K562 (cell line): ENCODE results near the gene FAM47C. TPM values are rescaled to one million over a fixed set of nuclear protein-coding genes. Genes with fewer than 3 reads are reported as not detected.
"Not testable (repeated sequence)": the region's sequence is repeated elsewhere in the genome, so short reads cannot be mapped to it uniquely, and the experiment has no call there.

Experiments
- ATAC-seq: fragments of 200-7000 bp; cut with Tn5 transposase; 3 replicates; pipeline ENCODE4 v1.9.1; 2020; ENCODE audit warnings: moderate library complexity
- BruUV-seq: library from RNA; stranded (reverse); fragments of 400-500 nt; replicated peaks from 2 replicates; lab custom pipeline; 2021; lab: Mats Ljungman, UMichigan
- CTCF ChIA-PET: fragments of 300-600 bp; formaldehyde crosslinking; extraction: SDS; loops from one replicate; lab custom pipeline; 2021; ENCODE audit warnings: low intra/inter-chr PET ratio; lab: Yijun Ruan, JAX
- POLR2A ChIA-PET: fragments of 300-600, 350-650 bp; sonication (Branson Sonifier 250); formaldehyde crosslinking; extraction: SDS; loops from one replicate; lab custom pipeline; 2021; ENCODE audit warnings: antibody characterized with exemption, inconsistent platforms; lab: Yijun Ruan, JAX
- DNase-seq, 4 experiments: peaks; one replicate each; pipeline versions ENCODE4 v3.0.0 to v3.0.0-alpha.2; 2011 to 2018; ENCODE audit warnings: low spot score in 3 of 4, mixed read lengths in 3 of 4; ENCODE audit errors: extremely low read depth in 1 of 4
- FAIRE-seq: peaks from 2 replicates; lab custom pipeline; 2011; peaks lifted over from hg19 to GRCh38; lab: Jason Lieb, UNC
- H2AFZ ChIP-seq: 2 replicates; pipeline ENCODE4 v1.6.0; 2011; ENCODE audit warnings: low read depth, low read length, control low read depth, inconsistent platforms
- H3K27ac ChIP-seq: fragments of 200-600 bp; 3 replicates; pipeline ENCODE4 v1.8.0; 2011; ENCODE audit warnings: low read depth, mild to moderate bottlenecking, control low read depth, inconsistent platforms, low read length, moderate library complexity, mixed read lengths; ENCODE audit errors: extremely low read depth
- H3K27me3 ChIP-seq, 2 experiments: fragments of 300-600 bp in 1 of 2; 2 replicates in 1 of 2; 3 replicates in 1 of 2; pipeline versions ENCODE4 v1.6.0 to v1.8.0; 2011; ENCODE audit warnings: inconsistent platforms in 2 of 2, low read length in 2 of 2, mild to moderate bottlenecking in 1 of 2, mixed read lengths in 1 of 2, moderate library complexity in 1 of 2; ENCODE audit not compliant: control insufficient read depth in 2 of 2, insufficient read depth in 2 of 2
- H3K36me3 ChIP-seq: fragments of 300-600 bp; 3 replicates; pipeline ENCODE4 v1.8.0; 2011; ENCODE audit warnings: mild to moderate bottlenecking, low read length, inconsistent platforms; ENCODE audit not compliant: control insufficient read depth, insufficient read depth
- H3K4me1 ChIP-seq, 2 experiments: fragments of 200-600 bp in 1 of 2; replicated peaks in 1 of 2; 2 replicates in 1 of 2; 3 replicates in 1 of 2; pipeline versions ENCODE4 v1.5.1 to v1.8.0; 2011; ENCODE audit warnings: inconsistent platforms in 2 of 2, low read length in 2 of 2, mild to moderate bottlenecking in 1 of 2, mixed read lengths in 1 of 2, moderate library complexity in 1 of 2; ENCODE audit not compliant: control insufficient read depth in 2 of 2, insufficient read depth in 2 of 2
- H3K4me2 ChIP-seq: 2 replicates; pipeline ENCODE4 v1.6.1; 2011; ENCODE audit warnings: low read length, control low read depth, inconsistent platforms, mixed read lengths; ENCODE audit not compliant: insufficient read depth
- H3K4me3 ChIP-seq: fragments of 200-600 bp; sonication (generic), shearing (Covaris generic); 2 replicates; pipeline ENCODE4 v1.5.1; 2016; ENCODE audit warnings: control low read depth, inconsistent platforms
- H3K79me2 ChIP-seq: fragments of 200-600 bp; 3 replicates; pipeline ENCODE4 v1.8.0; 2011; ENCODE audit warnings: low read length, inconsistent platforms; ENCODE audit not compliant: control insufficient read depth, insufficient read depth
- H3K9ac ChIP-seq, 2 experiments: 2 replicates each; pipeline versions ENCODE4 v1.6.0 to v1.6.1; 2011; ENCODE audit warnings: low read depth in 2 of 2, low read length in 2 of 2, control low read depth in 1 of 2, inconsistent platforms in 1 of 2, mild to moderate bottlenecking in 1 of 2, mixed read lengths in 1 of 2; ENCODE audit not compliant: insufficient read depth in 1 of 2
- H3K9me1 ChIP-seq: one replicate; pipeline ENCODE4 v1.6.0; 2011; ENCODE audit warnings: inconsistent platforms, mild to moderate bottlenecking, low read length, moderate library complexity; ENCODE audit not compliant: control insufficient read depth, insufficient read depth
- H3K9me3 ChIP-seq: replicated peaks from 2 replicates; pipeline ENCODE4 v1.5.1; 2011; ENCODE audit warnings: low read depth, low read length, inconsistent platforms; ENCODE audit not compliant: control insufficient read depth, insufficient read depth
- H4K20me1 ChIP-seq: replicated peaks from 2 replicates; pipeline ENCODE4 v1.6.1; 2011; ENCODE audit warnings: low read length, inconsistent platforms, mixed read lengths; ENCODE audit not compliant: control insufficient read depth, insufficient read depth
- FOXK1 ChIP-seq: sonication (generic); formaldehyde crosslinking; IDR thresholded peaks from 2 replicates; pipeline ENCODE4 v1.8.0; 2022; ENCODE audit warnings: missing genetic modification reagents, mild to moderate bottlenecking, borderline replicate concordance
- HDAC6 ChIP-seq: IDR thresholded peaks from 2 replicates; pipeline ENCODE4 v1.6.1; 2012; ENCODE audit warnings: low read depth, mild to moderate bottlenecking, control low read depth, inconsistent platforms, low read length, moderate library complexity
- PYGO2 ChIP-seq: fragments of 450-650 bp; IDR thresholded peaks from 2 replicates; pipeline ENCODE4 v1.6.1; 2016; ENCODE audit warnings: mild to moderate bottlenecking, missing genetic modification characterization, moderate library complexity, missing compliant biosample characterization
- SIN3B ChIP-seq: fragments of 450-650 bp; IDR thresholded peaks from 2 replicates; pipeline ENCODE4 v1.6.1; 2017; ENCODE audit warnings: low read depth, mild to moderate bottlenecking, moderate library complexity
- WHSC1 ChIP-seq: IDR thresholded peaks from one replicate; pipeline ENCODE4 v1.6.1; 2012; ENCODE audit warnings: low read length, control low read depth, inconsistent platforms
- ZNF133 ChIP-seq: fragments of 250-450 bp; sonication (Bioruptor Pico); IDR thresholded peaks from 2 replicates; pipeline ENCODE4 v1.4.0; 2020; ENCODE audit warnings: mild to moderate bottlenecking
- ZNF347 ChIP-seq: fragments of 450-650 bp; formaldehyde crosslinking; IDR thresholded peaks from 2 replicates; pipeline ENCODE4 v1.4.0; 2020; ENCODE audit warnings: low read depth, mild to moderate bottlenecking, moderate library complexity
- ZNF584 ChIP-seq: fragments of 200-800 bp; sonication (Bioruptor generic); IDR thresholded peaks from 2 replicates; pipeline ENCODE4 v1.6.1; 2016; ENCODE audit warnings: low read depth, mild to moderate bottlenecking, missing genetic modification characterization, missing compliant biosample characterization
- WGBS: fragments of 100-300 bp; shearing (Covaris generic); methylation state at CpG from one replicate; pipeline ENCODE4 v1.1.6; 2016; ENCODE audit warnings: low coverage, mixed read lengths; ENCODE audit not compliant: insufficient coverage; ENCODE audit errors: missing lambda C conversion rate; 5-methylcytosine and 5-hydroxymethylcytosine counted together
- in situ Hi-C: fragments of 300-500 bp; cut with MboI; formaldehyde crosslinking; loops from 4 replicates; pipeline ENCODE4 v1.15.0; 2018; ENCODE audit warnings: inconsistent platforms, mixed read lengths
- intact Hi-C: fragments of 100-400 bp; cut with micrococcal nuclease; formaldehyde crosslinking; loops from 2 replicates; pipeline ENCODE4 v1.14.2; 2022
- polyA plus RNA-seq, 8 experiments: library from polyadenylated mRNA; depleted of rRNA in 4 of 8; stranded (reverse) in 5 of 8; unstranded in 3 of 8; fragments of >200 nt; fragmentation: Nextera tagmentation in 2 of 8; fragmentation: Illumina TruSeq in 1 of 8; extraction: Ambion mirVana in 2 of 8; extraction: Trizol in 1 of 8; gene quantifications; 2 replicates each; pipeline versions ENCODE4 v1.2.1 to v1.2.3, GENCODE V29; 2011 to 2014; ENCODE audit warnings: inconsistent platforms in 1 of 8, missing spikeins in 1 of 8
- total RNA-seq, 7 experiments: library from RNA; depleted of rRNA in 6 of 7; stranded (reverse); fragments of >200 nt in 6 of 7; fragmentation: Illumina TruSeq in 2 of 7; extraction: Trizol in 2 of 7; gene quantifications; 2 replicates each; pipeline versions ENCODE4 v1.2.1 to v1.2.3, GENCODE V29; 2011 to 2021; ENCODE audit warnings: low replicate concordance in 1 of 7

Gene FAM47C
- total and polyA plus RNA-seq, 9 of the 15 experiments (the other 6 are each of a cell fraction or from before 2014, with no cell fraction given) = not detected

GRCh38 chrX:37047776-37048175 is 39.6 kb downstream of the FAM47C start:
- no peak overlapping the region for H2AFZ ChIP-seq
- no peaks in the 10 kb centered on the region for H4K20me1 ChIP-seq
- ATAC-seq (no peak), FAIRE-seq (no peak), DNase-seq (no peak)
- no peak for TF ChIP-seq ZNF347 (CRISPR knock-in tag)
- TF ChIP-seq ZNF133 = no peak
- TF ChIP-seq HDAC6 = no peak
- TF ChIP-seq ZNF584 = no peak
- no peak for TF ChIP-seq WHSC1
- TF ChIP-seq FOXK1 (CRISPR knock-in tag) = no peak
- no peak for TF ChIP-seq PYGO2 (tag)
- no peak for TF ChIP-seq SIN3B
- intact Hi-C loops (no loop called here), in situ Hi-C loops (no loop called here)
- no peaks in the 10 kb centered on the region for H3K9me3 ChIP-seq
- H3K9ac ChIP-seq = no peak overlapping the region
- H3K9me1 ChIP-seq = no peaks in the 10 kb centered on the region
- no peak overlapping the region for H3K27ac ChIP-seq
- no peaks in the 10 kb centered on the region for H3K4me1 ChIP-seq
- ChIA-PET CTCF (no interaction called here), POLR2A (no interaction called here)
- WGBS = 2% methylated on average over 4 of the region's 4 CpGs
- H3K79me2 ChIP-seq = no peaks in the 10 kb centered on the region
- no peaks in the 10 kb centered on the region for H3K36me3 ChIP-seq
- no peak overlapping the region for H3K4me2 ChIP-seq
- BruUV-seq = no TSS peak
- no peak overlapping the region for H3K4me3 ChIP-seq
- H3K27me3 ChIP-seq = no peaks in the 10 kb centered on the region

- BruUV-seq, in situ Hi-C loops, H3K27ac ChIP-seq, H3K27me3 ChIP-seq, H4K20me1 ChIP-seq, intact Hi-C loops, FAIRE-seq, ATAC-seq, H3K9me3 ChIP-seq, H3K4me1 ChIP-seq, H3K9ac ChIP-seq, H3K4me2 ChIP-seq, CTCF ChIA-PET, H3K36me3 ChIP-seq, H3K4me3 ChIP-seq, H2AFZ ChIP-seq, POLR2A ChIA-PET, H3K79me2 ChIP-seq, H3K9me1 ChIP-seq, DNase-seq: not testable (repeated sequence)
These were observed 49.4 kb downstream of the FAM47C start for GRCh38 chrX:37057572-37057971.
